GM23338 (cell line): ENCODE data around the gene TNFRSF11A. TPM values are rescaled to one million over a fixed set of nuclear protein-coding genes. Genes with fewer than 3 reads are reported as not detected.

Experiments
- ATAC-seq: fragments of 200-7000 bp; cut with Tn5 transposase; 3 replicates; pipeline ENCODE4 v1.9.1; 2020
- DNase-seq: peaks from one replicate; pipeline ENCODE4 v3.0.0-alpha.2; 2015; ENCODE audit warnings: low spot score
- H2AFZ ChIP-seq: fragments of 200-600 bp; sonication (generic); 2 replicates; pipeline ENCODE4 v1.8.0; 2016; ENCODE audit warnings: antibody characterized with exemption, mild to moderate bottlenecking, moderate library complexity
- H3F3A ChIP-seq: fragments of 200-600 bp; sonication (generic); replicated peaks from 2 replicates; pipeline ENCODE4 v1.8.0; 2017; ENCODE audit warnings: antibody characterized with exemption, mixed run types, low read depth
- H3K27ac ChIP-seq: fragments of 200-600 bp; sonication (generic); 2 replicates; pipeline ENCODE4 v1.6.1; 2016; ENCODE audit warnings: low read depth
- H3K27me3 ChIP-seq: fragments of 200-600 bp; sonication (generic); 2 replicates; pipeline ENCODE4 v1.8.0; 2016; ENCODE audit warnings: mild to moderate bottlenecking, mixed run types, moderate library complexity; ENCODE audit not compliant: insufficient read depth
- H3K36me3 ChIP-seq: fragments of 200-600 bp; sonication (generic); 2 replicates; pipeline ENCODE4 v1.8.0; 2016; ENCODE audit warnings: mild to moderate bottlenecking; ENCODE audit not compliant: insufficient read depth
- H3K4me1 ChIP-seq: fragments of 200-600 bp; sonication (generic); 2 replicates; pipeline ENCODE4 v1.8.0; 2016; ENCODE audit warnings: mild to moderate bottlenecking, moderate library complexity; ENCODE audit not compliant: insufficient read depth
- H3K4me2 ChIP-seq: fragments of 200-600 bp; sonication (generic); 2 replicates; pipeline ENCODE4 v1.7.1; 2017; ENCODE audit warnings: mixed run types
- H3K4me3 ChIP-seq: fragments of 200-600 bp; sonication (generic); 2 replicates; pipeline ENCODE4 v1.6.1; 2016; ENCODE audit warnings: mixed run types
- H3K79me2 ChIP-seq: fragments of 200-600 bp; sonication (generic); replicated peaks from 2 replicates; pipeline ENCODE4 v1.8.0; 2017; ENCODE audit warnings: mild to moderate bottlenecking; ENCODE audit not compliant: insufficient read depth
- H3K9me2 ChIP-seq: fragments of 200-600 bp; sonication (generic); 2 replicates; pipeline ENCODE4 v1.8.0; 2017; ENCODE audit not compliant: insufficient read depth
- H4K20me1 ChIP-seq: fragments of 200-600 bp; sonication (generic); replicated peaks from 2 replicates; pipeline ENCODE4 v1.8.0; 2017; ENCODE audit warnings: mild to moderate bottlenecking; ENCODE audit not compliant: insufficient read depth
- H3K27ac Mint-ChIP-seq: 2 replicates; pipeline ENCODE4 v1.8.0; 2020; ENCODE audit warnings: inconsistent platforms, mild to moderate bottlenecking, moderate library complexity, mixed read lengths
- H3K27me3 Mint-ChIP-seq: 3 replicates; pipeline ENCODE4 v1.8.0; 2022; ENCODE audit warnings: low read depth, mild to moderate bottlenecking, moderate library complexity, mixed read lengths, inconsistent platforms; ENCODE audit not compliant: insufficient read depth, poor library complexity
- H3K36me3 Mint-ChIP-seq: 3 replicates; pipeline ENCODE4 v1.8.0; 2021; ENCODE audit warnings: low read depth, mild to moderate bottlenecking, inconsistent platforms, moderate library complexity, mixed read lengths
- H3K4me1 Mint-ChIP-seq: 3 replicates; pipeline ENCODE4 v1.8.0; 2020; ENCODE audit warnings: mild to moderate bottlenecking, inconsistent platforms, mixed read lengths
- H3K4me3 Mint-ChIP-seq: 3 replicates; pipeline ENCODE4 v1.8.0; 2021; ENCODE audit warnings: moderate library complexity, mild to moderate bottlenecking, inconsistent platforms, mixed read lengths
- H3K9me3 Mint-ChIP-seq: 3 replicates; pipeline ENCODE4 v1.8.0; 2020; ENCODE audit warnings: moderate library complexity, mild to moderate bottlenecking, inconsistent platforms, mixed read lengths
- CREB1 ChIP-seq: fragments of 250-450 bp; sonication (Bioruptor Pico); IDR thresholded peaks from 2 replicates; pipeline ENCODE4 v1.5.0; 2020; ENCODE audit warnings: low read depth, mild to moderate bottlenecking, moderate library complexity
- CTCF ChIP-seq, 2 experiments: fragments of 200-600 bp in 1 of 2; sonication (generic) in 1 of 2; conservative IDR thresholded peaks; 2 replicates each; pipeline versions ENCODE4 v1.5.1 to v1.6.1; 2016 to 2017; ENCODE audit warnings: antibody characterized with exemption in 2 of 2, low read depth in 2 of 2, mild to moderate bottlenecking in 2 of 2, moderate library complexity in 1 of 2
- EZH2 ChIP-seq: fragments of 200-600 bp; sonication (generic); IDR thresholded peaks from one replicate; pipeline ENCODE4 v1.8.0; 2017; ENCODE audit warnings: antibody characterized with exemption, mild to moderate bottlenecking, low read depth; ENCODE audit not compliant: unreplicated experiment
- EZH2phosphoT487 ChIP-seq: fragments of 200-600 bp; sonication (generic); IDR thresholded peaks from one replicate; pipeline ENCODE4 v1.8.1; 2018; ENCODE audit warnings: antibody characterized with exemption; ENCODE audit not compliant: unreplicated experiment
- POLR2AphosphoS5 ChIP-seq: IDR thresholded peaks from 2 replicates; pipeline ENCODE4 v1.6.1; 2016; ENCODE audit warnings: antibody characterized with exemption, low read depth
- STAT1 ChIP-seq: IDR thresholded peaks from one replicate; pipeline ENCODE4 v1.6.1; 2016; ENCODE audit warnings: antibody characterized with exemption; ENCODE audit not compliant: unreplicated experiment
- ZNF114 ChIP-seq: fragments of 250-450 bp; sonication (Bioruptor Pico); IDR thresholded peaks from 2 replicates; pipeline ENCODE4 v1.5.0; 2020; ENCODE audit warnings: mild to moderate bottlenecking, moderate library complexity
- polyA plus RNA-seq: library from polyadenylated mRNA; unstranded; fragments of >200 nt; fragmentation: Nextera tagmentation; extraction: Ambion mirVana; gene quantifications from 2 replicates; pipeline ENCODE4 v1.2.1, GENCODE V29; 2016
- total RNA-seq: library from RNA; depleted of rRNA; stranded (reverse); fragments of >200 nt; shearing (Covaris generic); gene quantifications from 2 replicates; pipeline ENCODE4 v1.2.3, GENCODE V29; 2014
- TF ChIP-seq, protein P1 (sequence below): fragments of 250-450 bp; sonication (Bioruptor Pico); IDR thresholded peaks from 2 replicates; pipeline ENCODE4 v1.5.0; 2020; ENCODE audit warnings: mild to moderate bottlenecking, moderate library complexity
- TF ChIP-seq, protein P2 (sequence below): IDR thresholded peaks from one replicate; pipeline ENCODE4 v1.6.1; 2018; ENCODE audit warnings: antibody characterized with exemption; ENCODE audit not compliant: unreplicated experiment
- TF ChIP-seq, protein P3 (sequence below): IDR thresholded peaks from 2 replicates; pipeline ENCODE4 v1.6.1; 2016; ENCODE audit warnings: antibody characterized with exemption

The TNFRSF11A gene
- total and polyA plus RNA-seq, 2 experiments from 2014 or later: 3.8 to 7.3 TPM

- TF ChIP-seq, protein P1, sequence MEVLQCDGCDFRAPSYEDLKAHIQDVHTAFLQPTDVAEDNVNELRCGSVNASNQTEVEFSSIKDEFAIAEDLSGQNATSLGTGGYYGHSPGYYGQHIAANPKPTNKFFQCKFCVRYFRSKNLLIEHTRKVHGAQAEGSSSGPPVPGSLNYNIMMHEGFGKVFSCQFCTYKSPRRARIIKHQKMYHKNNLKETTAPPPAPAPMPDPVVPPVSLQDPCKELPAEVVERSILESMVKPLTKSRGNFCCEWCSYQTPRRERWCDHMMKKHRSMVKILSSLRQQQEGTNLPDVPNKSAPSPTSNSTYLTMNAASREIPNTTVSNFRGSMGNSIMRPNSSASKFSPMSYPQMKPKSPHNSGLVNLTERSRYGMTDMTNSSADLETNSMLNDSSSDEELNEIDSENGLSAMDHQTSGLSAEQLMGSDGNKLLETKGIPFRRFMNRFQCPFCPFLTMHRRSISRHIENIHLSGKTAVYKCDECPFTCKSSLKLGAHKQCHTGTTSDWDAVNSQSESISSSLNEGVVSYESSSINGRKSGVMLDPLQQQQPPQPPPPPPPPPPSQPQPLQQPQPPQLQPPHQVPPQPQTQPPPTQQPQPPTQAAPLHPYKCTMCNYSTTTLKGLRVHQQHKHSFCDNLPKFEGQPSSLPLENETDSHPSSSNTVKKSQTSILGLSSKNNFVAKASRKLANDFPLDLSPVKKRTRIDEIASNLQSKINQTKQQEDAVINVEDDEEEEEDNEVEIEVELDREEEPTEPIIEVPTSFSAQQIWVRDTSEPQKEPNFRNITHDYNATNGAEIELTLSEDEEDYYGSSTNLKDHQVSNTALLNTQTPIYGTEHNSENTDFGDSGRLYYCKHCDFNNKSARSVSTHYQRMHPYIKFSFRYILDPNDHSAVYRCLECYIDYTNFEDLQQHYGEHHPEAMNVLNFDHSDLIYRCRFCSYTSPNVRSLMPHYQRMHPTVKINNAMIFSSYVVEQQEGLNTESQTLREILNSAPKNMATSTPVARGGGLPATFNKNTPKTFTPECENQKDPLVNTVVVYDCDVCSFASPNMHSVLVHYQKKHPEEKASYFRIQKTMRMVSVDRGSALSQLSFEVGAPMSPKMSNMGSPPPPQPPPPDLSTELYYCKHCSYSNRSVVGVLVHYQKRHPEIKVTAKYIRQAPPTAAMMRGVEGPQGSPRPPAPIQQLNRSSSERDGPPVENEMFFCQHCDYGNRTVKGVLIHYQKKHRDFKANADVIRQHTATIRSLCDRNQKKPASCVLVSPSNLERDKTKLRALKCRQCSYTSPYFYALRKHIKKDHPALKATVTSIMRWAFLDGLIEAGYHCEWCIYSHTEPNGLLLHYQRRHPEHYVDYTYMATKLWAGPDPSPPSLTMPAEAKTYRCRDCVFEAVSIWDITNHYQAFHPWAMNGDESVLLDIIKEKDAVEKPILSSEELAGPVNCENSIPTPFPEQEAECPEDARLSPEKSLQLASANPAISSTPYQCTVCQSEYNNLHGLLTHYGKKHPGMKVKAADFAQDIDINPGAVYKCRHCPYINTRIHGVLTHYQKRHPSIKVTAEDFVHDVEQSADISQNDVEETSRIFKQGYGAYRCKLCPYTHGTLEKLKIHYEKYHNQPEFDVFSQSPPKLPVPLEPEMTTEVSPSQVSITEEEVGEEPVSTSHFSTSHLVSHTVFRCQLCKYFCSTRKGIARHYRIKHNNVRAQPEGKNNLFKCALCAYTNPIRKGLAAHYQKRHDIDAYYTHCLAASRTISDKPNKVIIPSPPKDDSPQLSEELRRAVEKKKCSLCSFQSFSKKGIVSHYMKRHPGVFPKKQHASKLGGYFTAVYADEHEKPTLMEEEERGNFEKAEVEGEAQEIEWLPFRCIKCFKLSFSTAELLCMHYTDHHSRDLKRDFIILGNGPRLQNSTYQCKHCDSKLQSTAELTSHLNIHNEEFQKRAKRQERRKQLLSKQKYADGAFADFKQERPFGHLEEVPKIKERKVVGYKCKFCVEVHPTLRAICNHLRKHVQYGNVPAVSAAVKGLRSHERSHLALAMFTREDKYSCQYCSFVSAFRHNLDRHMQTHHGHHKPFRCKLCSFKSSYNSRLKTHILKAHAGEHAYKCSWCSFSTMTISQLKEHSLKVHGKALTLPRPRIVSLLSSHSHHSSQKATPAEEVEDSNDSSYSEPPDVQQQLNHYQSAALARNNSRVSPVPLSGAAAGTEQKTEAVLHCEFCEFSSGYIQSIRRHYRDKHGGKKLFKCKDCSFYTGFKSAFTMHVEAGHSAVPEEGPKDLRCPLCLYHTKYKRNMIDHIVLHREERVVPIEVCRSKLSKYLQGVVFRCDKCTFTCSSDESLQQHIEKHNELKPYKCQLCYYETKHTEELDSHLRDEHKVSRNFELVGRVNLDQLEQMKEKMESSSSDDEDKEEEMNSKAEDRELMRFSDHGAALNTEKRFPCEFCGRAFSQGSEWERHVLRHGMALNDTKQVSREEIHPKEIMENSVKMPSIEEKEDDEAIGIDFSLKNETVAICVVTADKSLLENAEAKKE (CRISPR knock-in tag): no peak
- TF ChIP-seq CREB1 (CRISPR knock-in tag): no peak
- TF ChIP-seq EZH2: no peak
- TF ChIP-seq ZNF114 (CRISPR knock-in tag): no peak
Measured at GRCh38 chr18:62343316-62343715, 18.2 kb downstream of the TNFRSF11A start (continued).

- Mint-ChIP-seq H3K4me3 (no peak overlapping the region), H3K27me3 (peaks cover 10% of the 10 kb centered on the region), H3K36me3 (peaks cover 6% of the 10 kb centered on the region; the same call in 2 of the 3 replicates), H3K4me1 (peaks cover 56% of the 10 kb centered on the region), H3K9me3 (no peaks in the 10 kb centered on the region), H3K27ac (no peak overlapping the region)
- ATAC-seq: no peak
- Histone ChIP-seq H2AFZ (no peak overlapping the region), H3K9me2 (no peaks in the 10 kb centered on the region), H3K4me3 (no peak overlapping the region), H3K36me3 (no peaks in the 10 kb centered on the region), H3K4me2 (peak overlapping the region; percentile 59), H3K4me1 (peaks cover 43% of the 10 kb centered on the region), H3K27me3 (no peaks in the 10 kb centered on the region), H3K27ac (0 out of 2 replicates have a peak overlapping the region, but pooled peaks have one; percentile 30), H4K20me1 (no peaks in the 10 kb centered on the region), H3F3A (no peaks in the 10 kb centered on the region; the same call in 1 of the 2 replicates), H3K79me2 (no peaks in the 10 kb centered on the region)
- DNase-seq: no peak
- TF ChIP-seq EZH2phosphoT487 (no peak), CTCF (conservative IDR thresholded peaks at IDR 0.05; ENCODE audit: low read depth in 2 of 2) (no peak), POLR2AphosphoS5 (no peak), STAT1 (no peak), EZH2 (no peak), CREB1 (CRISPR knock-in tag) (no peak), ZNF114 (CRISPR knock-in tag) (no peak)
- TF ChIP-seq, protein P2, sequence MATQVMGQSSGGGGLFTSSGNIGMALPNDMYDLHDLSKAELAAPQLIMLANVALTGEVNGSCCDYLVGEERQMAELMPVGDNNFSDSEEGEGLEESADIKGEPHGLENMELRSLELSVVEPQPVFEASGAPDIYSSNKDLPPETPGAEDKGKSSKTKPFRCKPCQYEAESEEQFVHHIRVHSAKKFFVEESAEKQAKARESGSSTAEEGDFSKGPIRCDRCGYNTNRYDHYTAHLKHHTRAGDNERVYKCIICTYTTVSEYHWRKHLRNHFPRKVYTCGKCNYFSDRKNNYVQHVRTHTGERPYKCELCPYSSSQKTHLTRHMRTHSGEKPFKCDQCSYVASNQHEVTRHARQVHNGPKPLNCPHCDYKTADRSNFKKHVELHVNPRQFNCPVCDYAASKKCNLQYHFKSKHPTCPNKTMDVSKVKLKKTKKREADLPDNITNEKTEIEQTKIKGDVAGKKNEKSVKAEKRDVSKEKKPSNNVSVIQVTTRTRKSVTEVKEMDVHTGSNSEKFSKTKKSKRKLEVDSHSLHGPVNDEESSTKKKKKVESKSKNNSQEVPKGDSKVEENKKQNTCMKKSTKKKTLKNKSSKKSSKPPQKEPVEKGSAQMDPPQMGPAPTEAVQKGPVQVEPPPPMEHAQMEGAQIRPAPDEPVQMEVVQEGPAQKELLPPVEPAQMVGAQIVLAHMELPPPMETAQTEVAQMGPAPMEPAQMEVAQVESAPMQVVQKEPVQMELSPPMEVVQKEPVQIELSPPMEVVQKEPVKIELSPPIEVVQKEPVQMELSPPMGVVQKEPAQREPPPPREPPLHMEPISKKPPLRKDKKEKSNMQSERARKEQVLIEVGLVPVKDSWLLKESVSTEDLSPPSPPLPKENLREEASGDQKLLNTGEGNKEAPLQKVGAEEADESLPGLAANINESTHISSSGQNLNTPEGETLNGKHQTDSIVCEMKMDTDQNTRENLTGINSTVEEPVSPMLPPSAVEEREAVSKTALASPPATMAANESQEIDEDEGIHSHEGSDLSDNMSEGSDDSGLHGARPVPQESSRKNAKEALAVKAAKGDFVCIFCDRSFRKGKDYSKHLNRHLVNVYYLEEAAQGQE: no peak
- TF ChIP-seq, protein P3, sequence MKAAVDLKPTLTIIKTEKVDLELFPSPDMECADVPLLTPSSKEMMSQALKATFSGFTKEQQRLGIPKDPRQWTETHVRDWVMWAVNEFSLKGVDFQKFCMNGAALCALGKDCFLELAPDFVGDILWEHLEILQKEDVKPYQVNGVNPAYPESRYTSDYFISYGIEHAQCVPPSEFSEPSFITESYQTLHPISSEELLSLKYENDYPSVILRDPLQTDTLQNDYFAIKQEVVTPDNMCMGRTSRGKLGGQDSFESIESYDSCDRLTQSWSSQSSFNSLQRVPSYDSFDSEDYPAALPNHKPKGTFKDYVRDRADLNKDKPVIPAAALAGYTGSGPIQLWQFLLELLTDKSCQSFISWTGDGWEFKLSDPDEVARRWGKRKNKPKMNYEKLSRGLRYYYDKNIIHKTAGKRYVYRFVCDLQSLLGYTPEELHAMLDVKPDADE: no peak
Measured at GRCh38 chr18:62345909-62346308, 20.8 kb downstream of the TNFRSF11A start.
